Prostate gland (tissue), 2 donors: ENCODE measurements around the gene NOVA1.

Experiments
- CTCF ChIP-seq, 4 experiments: fragments of 200-600 bp in 2 of 4; fragments of 450-650 bp in 2 of 4; sonication (generic) in 2 of 4; IDR thresholded peaks; 1 replicate in 3 of 4; 2 replicates in 1 of 4; pipeline ENCODE4 v1.5.1; 2016 to 2019; ENCODE audit warnings: antibody characterized with exemption in 4 of 4, mild to moderate bottlenecking in 2 of 4, moderate library complexity in 2 of 4
- POLR2A ChIP-seq: fragments of 450-650 bp; IDR thresholded peaks from one replicate; pipeline ENCODE4 v1.6.1; 2016; ENCODE audit warnings: antibody characterized with exemption, mild to moderate bottlenecking
- POLR2AphosphoS5 ChIP-seq: sonication (generic); formaldehyde crosslinking; IDR thresholded peaks from one replicate; pipeline ENCODE4 v1.6.1; 2017; ENCODE audit warnings: antibody characterized with exemption

GRCh38 chr14:26448181-26448855 lies 149.5 kb downstream of the NOVA1 start:
- no peak for TF ChIP-seq POLR2A
- no peak for TF ChIP-seq CTCF (IDR thresholded peaks at IDR 0.05)
- TF ChIP-seq POLR2AphosphoS5, result no peak
